Panc1 (cell line): ENCODE measurements around the gene NIFK. TPM values are rescaled to one million over a fixed set of nuclear protein-coding genes. Genes with fewer than 3 reads are reported as not detected.
A peak's percentile ranks its signal among the peaks of the same experiment; 100 is the strongest.

Source experiments
- ATAC-seq: fragments of 200-7000 bp; cut with Tn5 transposase; 2 replicates; pipeline ENCODE4 v1.9.1; 2020; ENCODE audit warnings: mild to moderate bottlenecking, moderate library complexity
- BruUV-seq: library from RNA; stranded (reverse); fragments of 400-500 nt; replicated peaks from 2 replicates; lab custom pipeline; 2021; lab: Mats Ljungman, UMichigan
- CTCF ChIA-PET: fragments of 300-600 bp; sonication (Branson Sonifier 250); formaldehyde crosslinking; loops from one replicate; lab custom pipeline; 2022; ENCODE audit warnings: antibody characterized with exemption; lab: Charles Lee
- POLR2A ChIA-PET: fragments of 300-600 bp; sonication (Branson Sonifier 250); formaldehyde crosslinking; loops from one replicate; lab custom pipeline; 2022; ENCODE audit warnings: antibody characterized with exemption; lab: Charles Lee
- DNase-seq: peaks from one replicate; pipeline ENCODE4 v3.0.0-alpha.2; 2010; ENCODE audit warnings: low read depth, low spot score
- H3K27ac ChIP-seq: 2 replicates; pipeline ENCODE4 v1.5.1; 2011; ENCODE audit warnings: mild to moderate bottlenecking, low read length, inconsistent platforms
- H3K27me3 ChIP-seq: fragments of 200-500 bp; sonication (Bioruptor generic); 2 replicates; pipeline ENCODE4 v1.6.0; 2014; ENCODE audit warnings: low read length, inconsistent platforms; ENCODE audit not compliant: control insufficient read depth, insufficient read depth
- H3K36me3 ChIP-seq: fragments of 200-500 bp; sonication (Bioruptor generic); 2 replicates; pipeline ENCODE4 v1.5.1; 2014; ENCODE audit warnings: inconsistent platforms, mild to moderate bottlenecking, low read length, moderate library complexity; ENCODE audit not compliant: control insufficient read depth, insufficient read depth
- H3K4me1 ChIP-seq: 2 replicates; pipeline ENCODE4 v1.5.1; 2011; ENCODE audit warnings: inconsistent platforms, mild to moderate bottlenecking, low read length, moderate library complexity; ENCODE audit not compliant: control insufficient read depth, insufficient read depth
- H3K4me3 ChIP-seq, 2 experiments: 2 replicates each; pipeline ENCODE4 v1.5.1; 2011 to 2012; ENCODE audit warnings: low read depth in 2 of 2, low read length in 2 of 2, mild to moderate bottlenecking in 2 of 2, inconsistent platforms in 1 of 2, moderate library complexity in 1 of 2
- H3K9me3 ChIP-seq: fragments of 200-500 bp; sonication (Bioruptor generic); 2 replicates; pipeline ENCODE4 v1.5.1; 2014; ENCODE audit warnings: low read depth, mild to moderate bottlenecking, inconsistent platforms, low read length, moderate library complexity; ENCODE audit not compliant: control insufficient read depth, insufficient read depth
- CTCF ChIP-seq: fragments of 450-650 bp; IDR thresholded peaks from 2 replicates; pipeline ENCODE4 v1.5.1; 2017; ENCODE audit warnings: mild to moderate bottlenecking
- POLR2AphosphoS5 ChIP-seq: IDR thresholded peaks from 2 replicates; pipeline ENCODE4 v1.6.1; 2012; ENCODE audit warnings: mild to moderate bottlenecking, low read depth, low read length, moderate library complexity
- SIN3A ChIP-seq: IDR thresholded peaks from 2 replicates; pipeline ENCODE4 v1.6.1; 2012; ENCODE audit warnings: low read depth, mild to moderate bottlenecking, low read length, moderate library complexity, borderline replicate concordance; ENCODE audit not compliant: insufficient read depth
- TCF7L2 ChIP-seq: IDR thresholded peaks from 2 replicates; pipeline ENCODE4 v1.6.1; 2011; ENCODE audit warnings: mild to moderate bottlenecking, low read depth, low read length, inconsistent platforms
- in situ Hi-C: cut with HindIII; loops from 2 replicates; pipeline ENCODE4 v1.10.0; 2016; ENCODE audit warnings: low sequenced_read_pairs, low pct_unique_long_range_greater_than_20kb
- intact Hi-C: fragments of 100-400 bp; cut with micrococcal nuclease; formaldehyde crosslinking; loops from one replicate; pipeline ENCODE4 v1.10.0; 2022; ENCODE audit not compliant: unreplicated experiment
- total RNA-seq: library from RNA; stranded (reverse); gene quantifications from one replicate; pipeline ENCODE4 v1.2.1, GENCODE V29; 2021; ENCODE audit not compliant: unreplicated experiment
- TF ChIP-seq, protein P1 (sequence below), 2 experiments: IDR thresholded peaks; 2 replicates each; pipeline ENCODE4 v1.6.1; 2011 to 2012; ENCODE audit warnings: low read depth in 2 of 2, control low read depth in 1 of 2, low read length in 1 of 2, mild to moderate bottlenecking in 1 of 2, moderate library complexity in 1 of 2; ENCODE audit not compliant: insufficient read depth in 1 of 2

The NIFK gene
- total RNA-seq, 1 experiment from 2014 or later, result 84.5 TPM

DNA sequence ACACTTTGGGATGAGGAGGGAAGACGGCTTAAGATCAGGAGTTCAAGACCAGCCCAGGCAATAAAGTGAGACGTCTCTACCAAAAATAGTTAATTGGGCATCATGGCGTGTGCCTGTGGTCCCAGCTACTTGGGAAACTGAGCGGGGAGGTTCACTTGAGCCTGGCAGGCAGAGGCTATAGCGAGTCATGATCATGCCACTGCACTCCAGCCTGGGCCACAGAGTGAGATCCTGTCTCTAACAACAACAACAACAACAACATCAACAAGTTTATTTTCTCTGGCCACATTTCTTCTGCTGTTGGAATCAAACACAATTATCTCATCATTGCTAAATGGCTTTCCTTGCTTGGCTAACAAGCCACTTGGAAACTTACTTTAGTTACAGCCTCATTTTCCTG lies 13.4 kb downstream of the NIFK start:
- H3K36me3 ChIP-seq, result peaks cover 14% of the 10 kb centered on the region
- no peaks in the 10 kb centered on the region for H3K4me1 ChIP-seq
- H3K4me3 ChIP-seq, result no peak overlapping the region
- BruUV-seq, result no TSS peak
- no peaks in the 10 kb centered on the region for H3K9me3 ChIP-seq
- POLR2A ChIA-PET, result interaction anchor here (0.9 kb wide), 1 partner anchor 323 kb away, joined by 3 read pairs; no protein-coding TSS in a partner anchor
- intact Hi-C loops, result no loop called here
- no peaks in the 10 kb centered on the region for H3K27me3 ChIP-seq
- in situ Hi-C loops, result no loop called here
- CTCF ChIA-PET, result no interaction called here
- no peak for DNase-seq
- no peak overlapping the region for H3K27ac ChIP-seq
- ATAC-seq, result no peak
- TF ChIP-seq SIN3A (no peak), POLR2AphosphoS5 (no peak), CTCF (no peak), TCF7L2 (no peak)
- TF ChIP-seq, protein P1, sequence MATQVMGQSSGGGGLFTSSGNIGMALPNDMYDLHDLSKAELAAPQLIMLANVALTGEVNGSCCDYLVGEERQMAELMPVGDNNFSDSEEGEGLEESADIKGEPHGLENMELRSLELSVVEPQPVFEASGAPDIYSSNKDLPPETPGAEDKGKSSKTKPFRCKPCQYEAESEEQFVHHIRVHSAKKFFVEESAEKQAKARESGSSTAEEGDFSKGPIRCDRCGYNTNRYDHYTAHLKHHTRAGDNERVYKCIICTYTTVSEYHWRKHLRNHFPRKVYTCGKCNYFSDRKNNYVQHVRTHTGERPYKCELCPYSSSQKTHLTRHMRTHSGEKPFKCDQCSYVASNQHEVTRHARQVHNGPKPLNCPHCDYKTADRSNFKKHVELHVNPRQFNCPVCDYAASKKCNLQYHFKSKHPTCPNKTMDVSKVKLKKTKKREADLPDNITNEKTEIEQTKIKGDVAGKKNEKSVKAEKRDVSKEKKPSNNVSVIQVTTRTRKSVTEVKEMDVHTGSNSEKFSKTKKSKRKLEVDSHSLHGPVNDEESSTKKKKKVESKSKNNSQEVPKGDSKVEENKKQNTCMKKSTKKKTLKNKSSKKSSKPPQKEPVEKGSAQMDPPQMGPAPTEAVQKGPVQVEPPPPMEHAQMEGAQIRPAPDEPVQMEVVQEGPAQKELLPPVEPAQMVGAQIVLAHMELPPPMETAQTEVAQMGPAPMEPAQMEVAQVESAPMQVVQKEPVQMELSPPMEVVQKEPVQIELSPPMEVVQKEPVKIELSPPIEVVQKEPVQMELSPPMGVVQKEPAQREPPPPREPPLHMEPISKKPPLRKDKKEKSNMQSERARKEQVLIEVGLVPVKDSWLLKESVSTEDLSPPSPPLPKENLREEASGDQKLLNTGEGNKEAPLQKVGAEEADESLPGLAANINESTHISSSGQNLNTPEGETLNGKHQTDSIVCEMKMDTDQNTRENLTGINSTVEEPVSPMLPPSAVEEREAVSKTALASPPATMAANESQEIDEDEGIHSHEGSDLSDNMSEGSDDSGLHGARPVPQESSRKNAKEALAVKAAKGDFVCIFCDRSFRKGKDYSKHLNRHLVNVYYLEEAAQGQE (IDR thresholded peaks at IDR 0.05; ENCODE audit: insufficient read depth in 1 of 2, low read depth in 2 of 2, low read length in 1 of 2), result no peak

GRCh38 chr2:121722479-121722878 lies 14.2 kb downstream of the NIFK start:
- intact Hi-C loops, result no loop called here
- ChIA-PET CTCF (interaction anchor here (0.6 kb wide), 1 partner anchor 35 kb away, joined by 4 read pairs; no protein-coding TSS in a partner anchor), POLR2A (no interaction called here)
- H3K27me3 ChIP-seq, result no peaks in the 10 kb centered on the region
- peaks cover 6% of the 10 kb centered on the region for H3K36me3 ChIP-seq
- no peak overlapping the region for H3K27ac ChIP-seq
- H3K4me3 ChIP-seq, result no peak overlapping the region
- TF ChIP-seq SIN3A (no peak), POLR2AphosphoS5 (no peak), TCF7L2 (no peak), CTCF (no peak)
- TF ChIP-seq, protein P1 (IDR thresholded peaks at IDR 0.05; ENCODE audit: insufficient read depth in 1 of 2, low read depth in 2 of 2, low read length in 1 of 2), result no peak
- H3K9me3 ChIP-seq, result no peaks in the 10 kb centered on the region
- BruUV-seq, result no TSS peak
- in situ Hi-C loops, result no loop called here
- no peaks in the 10 kb centered on the region for H3K4me1 ChIP-seq
- 0 out of 2 replicates have a peak, but pooled peaks have one; percentile 57 for ATAC-seq
- DNase-seq, result peak; percentile 71
